ENCODE measurements around the gene C2orf68. TPM values are rescaled to one million over a fixed set of nuclear protein-coding genes. Genes with fewer than 3 reads are reported as not detected.

C2orf68 gene
- total and polyA plus RNA-seq, 2 of the 8 experiments (the other 6 are each of a cell fraction or from before 2014, with no cell fraction given): 46.3 to 49.4 TPM

- Histone ChIP-seq H3K9ac (replicated peaks in 1 of 4; ENCODE audit: extremely low read depth in 1 of 4, low read depth in 3 of 4, low read length in 3 of 4) (no peak overlapping the region), H3K79me1 (ENCODE audit: low read depth, low read length) (no peaks in the 10 kb centered on the region), H2BK15ac (ENCODE audit: low read length) (no peak overlapping the region), H3K27ac (ENCODE audit: low read depth, low read length) (no peak overlapping the region), H3K56ac (replicated peaks; ENCODE audit: insufficient read length, low read depth, low read length) (no peak overlapping the region), H4K20me1 (replicated peaks in 1 of 2; ENCODE audit: control insufficient read depth in 1 of 2, insufficient read depth in 2 of 2, low read length in 2 of 2) (peaks cover 0 to 6% of the 10 kb centered on the region in 2 experiments), H3K4ac (replicated peaks; ENCODE audit: insufficient read length, low read depth, low read length) (no peak overlapping the region), H3K23ac (ENCODE audit: insufficient read length) (no peak overlapping the region), H2BK20ac (ENCODE audit: low read length) (no peak overlapping the region), H2AFZ (ENCODE audit: low read length) (no peak overlapping the region), H3K18ac (ENCODE audit: extremely low read depth, low read length) (no peak overlapping the region), H3K79me2 (ENCODE audit: control insufficient read depth in 1 of 2, insufficient read depth in 2 of 2, low read length in 2 of 2) (no peaks in the 10 kb centered on the region), H3K23me2 (ENCODE audit: low read depth, low read length) (0 out of 2 replicates have a peak, but pooled peaks cover 2% of the 10 kb centered on the region), H2BK12ac (ENCODE audit: low read depth, low read length) (no peak overlapping the region), H3K4me1 (replicated peaks in 1 of 4; ENCODE audit: control insufficient read depth in 3 of 4, insufficient read depth in 4 of 4, low read length in 3 of 4) (0 out of 7 replicates have a peak, but pooled peaks cover 0 to 3% (median 0%) of the 10 kb centered on the region in 4 experiments), H2BK120ac (replicated peaks; ENCODE audit: low read depth, low read length) (no peak overlapping the region), H2BK5ac (ENCODE audit: low read depth, low read length) (no peak overlapping the region), H4K8ac (ENCODE audit: extremely low read depth, insufficient read depth, low read length) (no peak overlapping the region), H3K27me3 (replicated peaks in 1 of 4; ENCODE audit: control insufficient read depth in 3 of 4, extremely low read depth in 1 of 4, insufficient read depth in 3 of 4, low read length in 3 of 4) (no peaks in the 10 kb centered on the region), H3K14ac (ENCODE audit: insufficient read length) (no peak overlapping the region), H3K4me3 (ENCODE audit: extremely low read depth in 1 of 4, insufficient read depth in 2 of 4, low read depth in 3 of 4, low read length in 4 of 4) (no peak overlapping the region), H2AK5ac (ENCODE audit: low read depth, low read length) (no peak overlapping the region), H4K5ac (ENCODE audit: insufficient read length, low read depth, low read length) (no peak overlapping the region), H3K36me3 (ENCODE audit: control insufficient read depth in 2 of 4, insufficient read depth in 4 of 4, low read length in 3 of 4) (peaks cover 29 to 81% (median 59%) of the 10 kb centered on the region in 4 experiments), H3K4me2 (ENCODE audit: insufficient read depth in 1 of 2, low read depth in 2 of 2, low read length in 2 of 2) (no peak overlapping the region), H4K91ac (replicated peaks; ENCODE audit: insufficient read length, low read length) (no peak overlapping the region), H3K9me3 (ENCODE audit: insufficient read depth in 2 of 2, low read depth in 1 of 2, low read length in 1 of 2) (no peaks in the 10 kb centered on the region)
- ChIA-PET POLR2A (ENCODE audit: partially characterized antibody) (interaction anchor here (0.9 to 2.0 kb wide), 5 partner anchors 9 to 34 kb away, joined by 4 to 7 read pairs (median 4); partner anchors contain the start of gene USP39), CTCF (ENCODE audit: partially characterized antibody) (interaction anchor here (0.8 to 8.4 kb wide), 17 partner anchors 8 to 407 kb away, joined by 3 to 69 read pairs (median 4); partner anchors contain the start of gene SFTPB)
- TF ChIP-seq ATF2 (IDR thresholded peaks at IDR 0.05; ENCODE audit: low read length) (no peak), CREB1 (IDR thresholded peaks at IDR 0.05) (no peak), CHD2 (IDR thresholded peaks at IDR 0.05; ENCODE audit: low read length) (no peak), FOSL1 (IDR thresholded peaks at IDR 0.05; ENCODE audit: insufficient read depth, low read depth, low read length) (no peak)
- no peak for DNase-seq (ENCODE audit: low read depth in 1 of 2, low spot score in 2 of 2)
- FAIRE-seq: no peak
- WGBS, 2 experiments (ENCODE audit: extremely low coverage in 1 of 2, insufficient coverage in 1 of 2, insufficient read length in 1 of 2, insufficient replicate concordance in 2 of 2, low coverage in 1 of 2, low lambda C conversion rate in 2 of 2, missing lambda C conversion rate in 1 of 2): 93% methylated on average over 9 of the region's 9 CpGs; no CpG with 5 or more reads in 1 of the 2 experiments
These were observed 37.6 kb upstream of the C2orf68 start for GRCh38 chr2:85649201-85650190.
